ENCODE measurements around the gene CCDC124.
A peak's percentile ranks its signal among the peaks of the same experiment; 100 is the strongest.

The CCDC124 gene

DNA sequence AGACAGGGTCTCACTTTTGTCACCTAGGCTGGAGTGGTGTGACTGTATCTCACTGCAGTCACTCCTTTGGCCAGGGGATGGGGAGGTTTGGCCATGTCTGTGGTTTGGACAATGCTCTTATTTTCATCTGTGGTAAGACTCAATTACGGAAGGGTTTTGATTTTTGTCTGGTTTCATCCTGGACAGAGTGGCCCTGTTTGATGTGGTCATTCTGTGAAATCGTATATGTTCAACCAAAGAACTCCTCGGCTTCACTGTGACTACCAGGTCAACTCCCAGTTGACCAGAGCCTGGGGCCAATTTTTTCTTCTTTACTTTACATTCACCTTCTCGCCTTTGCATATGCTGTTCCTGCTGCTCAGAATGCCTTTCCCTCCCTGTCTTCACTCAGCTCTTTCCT is 6.8 kb upstream of the CCDC124 start:
- no peak overlapping the region for H3K27ac ChIP-seq
- TF ChIP-seq, protein P1, sequence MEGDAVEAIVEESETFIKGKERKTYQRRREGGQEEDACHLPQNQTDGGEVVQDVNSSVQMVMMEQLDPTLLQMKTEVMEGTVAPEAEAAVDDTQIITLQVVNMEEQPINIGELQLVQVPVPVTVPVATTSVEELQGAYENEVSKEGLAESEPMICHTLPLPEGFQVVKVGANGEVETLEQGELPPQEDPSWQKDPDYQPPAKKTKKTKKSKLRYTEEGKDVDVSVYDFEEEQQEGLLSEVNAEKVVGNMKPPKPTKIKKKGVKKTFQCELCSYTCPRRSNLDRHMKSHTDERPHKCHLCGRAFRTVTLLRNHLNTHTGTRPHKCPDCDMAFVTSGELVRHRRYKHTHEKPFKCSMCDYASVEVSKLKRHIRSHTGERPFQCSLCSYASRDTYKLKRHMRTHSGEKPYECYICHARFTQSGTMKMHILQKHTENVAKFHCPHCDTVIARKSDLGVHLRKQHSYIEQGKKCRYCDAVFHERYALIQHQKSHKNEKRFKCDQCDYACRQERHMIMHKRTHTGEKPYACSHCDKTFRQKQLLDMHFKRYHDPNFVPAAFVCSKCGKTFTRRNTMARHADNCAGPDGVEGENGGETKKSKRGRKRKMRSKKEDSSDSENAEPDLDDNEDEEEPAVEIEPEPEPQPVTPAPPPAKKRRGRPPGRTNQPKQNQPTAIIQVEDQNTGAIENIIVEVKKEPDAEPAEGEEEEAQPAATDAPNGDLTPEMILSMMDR (conservative IDR thresholded peaks at IDR 0.05): no peak
- TF ChIP-seq ZFX (IDR thresholded peaks at IDR 0.05): no peak

- TF ChIP-seq, protein P1 (conservative IDR thresholded peaks at IDR 0.05): no peak
- TF ChIP-seq ZFX (IDR thresholded peaks at IDR 0.05): no peak
- no peak overlapping the region for H3K27ac ChIP-seq
These were observed 3.8 kb upstream of the CCDC124 start for GRCh38 chr19:17929056-17929455.

DNA sequence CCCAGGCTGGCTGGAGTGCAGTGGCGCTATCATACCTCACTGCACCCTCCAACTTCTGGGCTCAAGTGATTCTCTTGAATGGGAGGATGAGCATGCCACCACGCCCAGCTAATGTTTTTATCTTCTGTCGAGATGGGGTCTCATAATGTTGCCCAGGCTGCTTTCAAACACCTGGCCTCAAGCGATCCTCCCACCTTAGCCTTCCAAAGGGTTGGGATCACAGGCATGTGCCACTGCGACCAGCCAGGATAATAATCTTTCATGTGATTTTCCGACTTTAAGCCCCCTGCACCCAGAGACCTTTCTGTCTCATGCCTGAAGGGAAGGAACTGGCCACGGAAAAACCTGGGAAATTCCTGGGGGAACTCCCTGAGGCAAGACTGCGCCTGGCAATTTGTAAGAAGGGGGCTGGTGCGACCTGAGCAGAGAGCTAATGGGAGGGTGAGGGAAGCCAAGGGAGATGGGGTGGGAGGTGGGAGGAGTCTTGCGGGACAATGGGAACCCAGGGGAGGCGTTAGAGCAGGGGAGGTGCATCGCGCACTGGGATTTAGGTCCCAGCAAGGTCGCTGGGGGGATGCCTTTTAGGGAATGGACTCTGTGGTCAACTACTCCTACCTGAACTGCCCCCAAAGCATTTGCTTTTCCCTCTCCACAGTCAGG is 1.2 kb upstream of the CCDC124 start:
- TF ChIP-seq, protein P1 (conservative IDR thresholded peaks at IDR 0.05): no peak
- no peak for TF ChIP-seq ZFX (IDR thresholded peaks at IDR 0.05)
- peak overlapping the region; percentile 82; the same call in 1 of the 2 replicates for H3K27ac ChIP-seq

DNA sequence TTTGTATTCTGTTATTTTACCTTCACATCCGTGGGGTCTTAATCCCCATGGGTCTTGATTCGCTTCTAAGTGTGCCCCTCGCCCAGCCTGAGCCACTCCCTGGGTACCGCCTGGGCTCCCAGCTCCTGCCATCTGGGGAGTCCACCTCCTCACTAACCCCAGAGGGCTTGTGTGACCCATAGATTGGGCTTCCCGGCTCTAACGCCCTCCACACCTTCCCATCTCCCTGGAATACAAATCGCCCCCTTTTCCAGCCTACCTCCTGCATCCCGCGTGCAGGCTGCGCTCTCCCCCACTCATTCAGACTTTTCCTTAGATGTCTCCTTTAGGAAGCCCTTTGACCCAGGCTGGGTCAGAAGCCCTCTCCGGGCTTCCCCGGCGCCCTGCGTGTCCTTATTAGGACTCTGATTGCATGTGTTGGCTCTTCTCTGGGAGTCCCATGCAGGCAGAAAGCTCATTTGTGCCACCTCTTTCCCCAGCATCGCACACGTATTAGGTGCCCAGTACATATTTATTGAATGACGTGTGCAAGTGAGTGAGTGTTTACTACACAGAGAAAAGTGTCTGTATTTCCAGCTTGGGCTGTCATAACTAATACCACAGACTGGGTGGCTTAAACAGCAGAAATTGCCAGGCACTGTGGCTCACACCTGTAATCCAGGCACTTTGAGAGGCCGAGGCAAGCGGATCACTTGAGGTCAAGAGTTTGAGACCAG is 757 bp downstream of the CCDC124 start:
- TF ChIP-seq, protein P1 (conservative IDR thresholded peaks at IDR 0.05): no peak
- no peak for TF ChIP-seq ZFX (IDR thresholded peaks at IDR 0.05)
- H3K27ac ChIP-seq: peak overlapping the region; percentile 82

- TF ChIP-seq, protein P1 (conservative IDR thresholded peaks at IDR 0.05): no peak
- no peak for TF ChIP-seq ZFX (IDR thresholded peaks at IDR 0.05)
These were observed 3.6 kb downstream of the CCDC124 start for GRCh38 chr19:17936379-17936778.

GRCh38 chr19:17937371-17937900 is 4.6 kb downstream of the CCDC124 start:
- no peak for TF ChIP-seq ZFX (IDR thresholded peaks at IDR 0.05)
- TF ChIP-seq, protein P1 (conservative IDR thresholded peaks at IDR 0.05): no peak
- H3K27ac ChIP-seq: no peak overlapping the region

More at GRCh38 chr19:17936379-17936778, 3.6 kb downstream of the CCDC124 start:
- no peak overlapping the region for H3K27ac ChIP-seq
